Measurements from ENCODE around the gene CCDC174.

GRCh38 chr3:14621093-14621492, 30.5 kb upstream of the CCDC174 start:
- TF ChIP-seq CTCF (IDR thresholded peaks at IDR 0.05; ENCODE audit: low read depth, low read length, missing input control) (no peak), MAX (IDR thresholded peaks at IDR 0.05) (no peak), RAD21 (IDR thresholded peaks at IDR 0.05) (no peak), TAF1 (conservative IDR thresholded peaks at IDR 0.05) (no peak), REST (IDR thresholded peaks at IDR 0.05) (no peak), ZBTB33 (IDR thresholded peaks at IDR 0.05) (no peak), GABPA (IDR thresholded peaks at IDR 0.05 in 1 of 2, conservative IDR thresholded peaks at IDR 0.05 in 1 of 2) (no peak), ATF3 (IDR thresholded peaks at IDR 0.05) (no peak), FOXA1 (IDR thresholded peaks at IDR 0.05) (no peak), YY1 (IDR thresholded peaks at IDR 0.05) (no peak), HNF4A (conservative IDR thresholded peaks at IDR 0.05) (no peak)

Measured in liver (tissue), 3 donors.